Measurements from ENCODE around the gene EPB41L4A.

EPB41L4A gene

DNA sequence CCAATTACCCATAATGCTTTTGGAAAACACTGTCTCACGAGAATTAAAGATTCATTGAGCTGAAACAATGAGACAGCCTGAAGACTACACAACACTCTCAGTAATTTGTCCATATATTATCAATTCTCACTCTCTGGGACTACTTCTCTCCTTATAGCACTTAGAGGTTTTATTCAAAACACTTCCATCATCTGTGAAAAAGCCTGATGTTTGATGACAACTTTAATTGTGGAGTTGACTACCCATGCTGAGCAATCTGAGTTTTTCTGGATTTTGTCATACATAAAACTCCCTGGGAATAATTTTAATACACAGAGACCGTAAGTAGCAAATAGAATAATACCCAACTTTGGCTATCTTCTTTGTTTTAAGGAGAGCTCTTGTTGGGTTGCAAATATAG lies 305.5 kb downstream of the EPB41L4A start:
- Histone ChIP-seq H3K79me2 (ENCODE audit: low read length) (no peaks in the 10 kb centered on the region), H3K27ac (ENCODE audit: low read length) (no peak overlapping the region)
- no peak for TF ChIP-seq EZH2 (optimal IDR thresholded peaks at IDR 0.05; ENCODE audit: low read depth, low read length)
- TF ChIP-seq EZH2phosphoT487 (IDR thresholded peaks at IDR 0.05; ENCODE audit: low read length), result no peak
- TF ChIP-seq, protein P1, sequence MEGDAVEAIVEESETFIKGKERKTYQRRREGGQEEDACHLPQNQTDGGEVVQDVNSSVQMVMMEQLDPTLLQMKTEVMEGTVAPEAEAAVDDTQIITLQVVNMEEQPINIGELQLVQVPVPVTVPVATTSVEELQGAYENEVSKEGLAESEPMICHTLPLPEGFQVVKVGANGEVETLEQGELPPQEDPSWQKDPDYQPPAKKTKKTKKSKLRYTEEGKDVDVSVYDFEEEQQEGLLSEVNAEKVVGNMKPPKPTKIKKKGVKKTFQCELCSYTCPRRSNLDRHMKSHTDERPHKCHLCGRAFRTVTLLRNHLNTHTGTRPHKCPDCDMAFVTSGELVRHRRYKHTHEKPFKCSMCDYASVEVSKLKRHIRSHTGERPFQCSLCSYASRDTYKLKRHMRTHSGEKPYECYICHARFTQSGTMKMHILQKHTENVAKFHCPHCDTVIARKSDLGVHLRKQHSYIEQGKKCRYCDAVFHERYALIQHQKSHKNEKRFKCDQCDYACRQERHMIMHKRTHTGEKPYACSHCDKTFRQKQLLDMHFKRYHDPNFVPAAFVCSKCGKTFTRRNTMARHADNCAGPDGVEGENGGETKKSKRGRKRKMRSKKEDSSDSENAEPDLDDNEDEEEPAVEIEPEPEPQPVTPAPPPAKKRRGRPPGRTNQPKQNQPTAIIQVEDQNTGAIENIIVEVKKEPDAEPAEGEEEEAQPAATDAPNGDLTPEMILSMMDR (IDR thresholded peaks at IDR 0.05; ENCODE audit: low read length), result no peak

More for the DNA sequence above, 305.5 kb downstream of the EPB41L4A start:
- Histone ChIP-seq H3K9ac (ENCODE audit: low read length) (no peak overlapping the region), H4K20me1 (ENCODE audit: insufficient read depth, low read length) (no peaks in the 10 kb centered on the region), H3K4me3 (ENCODE audit: low read length) (no peak overlapping the region), H3K27me3 (replicated peaks; ENCODE audit: insufficient read depth, low read length) (no peaks in the 10 kb centered on the region), H3K9me2 (replicated peaks; ENCODE audit: insufficient read depth, low read length) (no peaks in the 10 kb centered on the region), H3F3A (ENCODE audit: insufficient read depth, low read length) (no peaks in the 10 kb centered on the region), H3K9me3 (replicated peaks; ENCODE audit: insufficient read depth, low read length) (no peaks in the 10 kb centered on the region), H3K4me2 (ENCODE audit: low read depth, low read length) (no peak overlapping the region), H3K36me3 (replicated peaks; ENCODE audit: insufficient read depth, low read length) (no peaks in the 10 kb centered on the region), H3K4me1 (ENCODE audit: low read length) (peaks cover 7% of the 10 kb centered on the region), H2AFZ (ENCODE audit: low read length) (no peak overlapping the region)
- DNase-seq, result no peak
